HepG2 (cell line): Measurements from ENCODE around the gene TNN. TPM values are rescaled to one million over a fixed set of nuclear protein-coding genes. Genes with fewer than 3 reads are reported as not detected.

Source experiments
- ATAC-seq: fragments of 200-7000 bp; cut with Tn5 transposase; 3 replicates; pipeline ENCODE4 v1.9.1; 2020; ENCODE audit warnings: mild to moderate bottlenecking, moderate library complexity
- BruUV-seq: library from RNA; stranded (reverse); fragments of 400-500 nt; replicated peaks from 2 replicates; lab custom pipeline; 2021; lab: Mats Ljungman, UMichigan
- CTCF ChIA-PET: fragments of 300-600 bp; formaldehyde crosslinking; extraction: SDS; loops from one replicate; lab custom pipeline; 2021; ENCODE audit warnings: low total read pairs, inconsistent platforms, low intra/inter-chr PET ratio; lab: Yijun Ruan, JAX
- POLR2A ChIA-PET: fragments of 350-600 bp; sonication (Branson Sonifier 250); formaldehyde crosslinking; loops from one replicate; lab custom pipeline; 2020; ENCODE audit warnings: antibody characterized with exemption, inconsistent platforms; lab: Yijun Ruan, JAX
- DNase-seq: peaks from one replicate; pipeline ENCODE4 v3.0.0-alpha.2; 2015; ENCODE audit warnings: low spot score
- FAIRE-seq: peaks from 3 replicates; lab custom pipeline; 2011; peaks lifted over from hg19 to GRCh38; lab: Jason Lieb, UNC
- H2AFZ ChIP-seq: one replicate; pipeline ENCODE4 v1.6.1; 2011; ENCODE audit warnings: low read length, inconsistent platforms
- H3K27ac ChIP-seq: fragments of 300-600 bp; 3 replicates; pipeline ENCODE4 v1.8.0; 2011; ENCODE audit warnings: mixed run types, mild to moderate bottlenecking, mixed read lengths, low read length, inconsistent platforms; ENCODE audit not compliant: insufficient read depth; ENCODE audit errors: extremely low read length
- H3K27me3 ChIP-seq, 2 experiments: fragments of 200-600 bp in 1 of 2; 2 replicates in 1 of 2; 3 replicates in 1 of 2; pipeline versions ENCODE4 v1.6.0 to v1.8.0; 2011; ENCODE audit warnings: low read length in 2 of 2, mild to moderate bottlenecking in 2 of 2, moderate library complexity in 2 of 2, inconsistent platforms in 1 of 2; ENCODE audit not compliant: insufficient read depth in 2 of 2, control insufficient read depth in 1 of 2
- H3K36me3 ChIP-seq, 2 experiments: fragments of 200-600 bp in 1 of 2; replicated peaks in 1 of 2; 2 replicates in 1 of 2; 3 replicates in 1 of 2; pipeline versions ENCODE4 v1.5.1 to v1.8.0; 2011; ENCODE audit warnings: low read length in 2 of 2, inconsistent platforms in 1 of 2; ENCODE audit not compliant: insufficient read depth in 2 of 2, control insufficient read depth in 1 of 2
- H3K4me1 ChIP-seq: 2 replicates; pipeline ENCODE4 v1.5.1; 2012; ENCODE audit warnings: low read length, inconsistent platforms; ENCODE audit not compliant: insufficient read depth
- H3K4me2 ChIP-seq: 2 replicates; pipeline ENCODE4 v1.6.0; 2011; ENCODE audit warnings: low read depth, low read length, inconsistent platforms
- H3K4me3 ChIP-seq, 3 experiments: fragments of 200-600 bp in 1 of 3; sonication (generic), shearing (Covaris generic) in 1 of 3; replicated peaks in 1 of 3; 2 replicates each; pipeline ENCODE4 v1.5.1; 2011 to 2016; ENCODE audit warnings: low read length in 3 of 3, inconsistent platforms in 2 of 3, low read depth in 2 of 3, mild to moderate bottlenecking in 2 of 3, control low read depth in 1 of 3, mixed read lengths in 1 of 3; ENCODE audit not compliant: insufficient read depth in 1 of 3
- H3K79me2 ChIP-seq: one replicate; pipeline ENCODE4 v1.6.1; 2011; ENCODE audit warnings: low read length, inconsistent platforms; ENCODE audit not compliant: insufficient read depth
- H3K9ac ChIP-seq: 2 replicates; pipeline ENCODE4 v1.6.0; 2011; ENCODE audit warnings: mild to moderate bottlenecking, low read depth, low read length, inconsistent platforms; ENCODE audit not compliant: insufficient read depth
- H3K9me3 ChIP-seq: 2 replicates; pipeline ENCODE4 v1.5.1; 2012; ENCODE audit warnings: mild to moderate bottlenecking, low read length
- H4K20me1 ChIP-seq: 2 replicates; pipeline ENCODE4 v1.6.0; 2011; ENCODE audit warnings: inconsistent platforms, mild to moderate bottlenecking, low read length, moderate library complexity; ENCODE audit not compliant: insufficient read depth
- ATAD3A ChIP-seq: sonication (generic); formaldehyde crosslinking; IDR thresholded peaks from 2 replicates; pipeline ENCODE4 v1.4.0; 2020; ENCODE audit warnings: missing genetic modification reagents
- CBX2 ChIP-seq, 2 experiments: fragments of 200-600 bp in 1 of 2; sonication (generic); formaldehyde crosslinking in 1 of 2; IDR thresholded peaks; 2 replicates each; pipeline versions ENCODE4 v1.7.0 to v1.8.1; 2018 to 2022; ENCODE audit warnings: low read depth in 2 of 2, low read length in 1 of 2, mild to moderate bottlenecking in 1 of 2, missing genetic modification reagents in 1 of 2
- SNAI1 ChIP-seq: sonication (generic); formaldehyde crosslinking; IDR thresholded peaks from 2 replicates; pipeline ENCODE4 v1.5.0; 2020; ENCODE audit warnings: mild to moderate bottlenecking, missing genetic modification reagents, borderline replicate concordance
- ZNF512B ChIP-seq: sonication (generic); formaldehyde crosslinking; IDR thresholded peaks from 2 replicates; pipeline ENCODE4 v1.5.1; 2020; ENCODE audit warnings: missing genetic modification reagents, mild to moderate bottlenecking, borderline replicate concordance
- WGBS: methylation state at CpG from one replicate; pipeline ENCODE4 v1.1.6; 2017; ENCODE audit warnings: low lambda C conversion rate; 5-methylcytosine and 5-hydroxymethylcytosine counted together
- in situ Hi-C: cut with HindIII; loops from 2 replicates; pipeline ENCODE4 v1.10.0; 2017; ENCODE audit warnings: low pct_unique_long_range_greater_than_20kb; ENCODE audit not compliant: extremely low pct_ligation_motif_present
- intact Hi-C: fragments of 100-400 bp; cut with micrococcal nuclease; formaldehyde crosslinking; loops from one replicate; pipeline ENCODE4 v1.10.0; 2022; ENCODE audit not compliant: unreplicated experiment
- polyA plus RNA-seq, 8 experiments: library from polyadenylated mRNA; depleted of rRNA in 3 of 8; stranded (reverse) in 7 of 8; unstranded in 1 of 8; fragments of >200 nt; fragmentation: Illumina TruSeq in 4 of 8; extraction: Trizol in 4 of 8; gene quantifications; 2 replicates each; pipeline versions ENCODE4 v1.2.1 to v1.2.3, GENCODE V29; 2011 to 2016; ENCODE audit warnings: low read depth in 4 of 8, missing spikeins in 1 of 8, mixed read lengths in 1 of 8; ENCODE audit not compliant: insufficient read depth in 1 of 8
- total RNA-seq, 5 experiments: library from RNA; depleted of rRNA; stranded (reverse); fragments of >200 nt; fragmentation: Illumina TruSeq; extraction: Trizol; gene quantifications; 2 replicates each; pipeline ENCODE4 v1.2.3, GENCODE V29; 2016; ENCODE audit warnings: low read depth in 1 of 5
- TF ChIP-seq, protein P1 (sequence below): sonication (generic); formaldehyde crosslinking; IDR thresholded peaks from 2 replicates; pipeline ENCODE4 v1.9.0; 2021; ENCODE audit warnings: missing genetic modification reagents, borderline replicate concordance
- TF ChIP-seq, protein P2 (sequence below): sonication (generic); formaldehyde crosslinking; IDR thresholded peaks from 2 replicates; pipeline ENCODE4 v1.9.0; 2022; ENCODE audit warnings: missing genetic modification reagents, mild to moderate bottlenecking, borderline replicate concordance

TNN gene
- total and polyA plus RNA-seq, 2 of the 13 experiments (the other 11 are each of a cell fraction or from before 2014, with no cell fraction given) = not detected

DNA sequence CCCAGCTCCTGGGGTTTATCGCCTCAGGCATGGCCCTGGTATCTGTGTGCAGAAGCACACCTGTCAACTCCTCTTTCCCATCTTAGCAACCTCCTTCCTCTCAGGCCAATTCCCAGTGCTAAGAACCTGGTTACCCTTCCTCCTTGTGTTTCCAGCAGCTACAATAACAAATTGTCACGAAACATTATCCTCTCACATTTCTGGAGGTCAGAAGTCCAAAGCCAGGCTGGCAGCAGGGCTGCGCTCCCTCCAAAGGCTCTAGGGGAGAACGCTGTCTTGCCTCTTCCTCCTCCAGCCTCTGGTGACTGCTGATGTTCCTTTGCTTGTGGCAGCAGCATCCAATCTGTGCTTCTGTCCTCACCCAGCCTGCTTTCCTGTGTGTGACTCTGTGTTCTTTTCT is 33.7 kb upstream of the TNN start:
- FAIRE-seq (no peak), DNase-seq (no peak), ATAC-seq (no peak)
- Histone ChIP-seq H2AFZ (no peak overlapping the region), H3K4me3 (no peak overlapping the region), H3K4me2 (no peak overlapping the region), H4K20me1 (no peaks in the 10 kb centered on the region), H3K9ac (no peak overlapping the region), H3K79me2 (no peaks in the 10 kb centered on the region), H3K27me3 (no peaks in the 10 kb centered on the region; a peak in 1 of 5 replicates), H3K36me3 (no peaks in the 10 kb centered on the region), H3K4me1 (peaks cover 11% of the 10 kb centered on the region), H3K27ac (no peak overlapping the region), H3K9me3 (no peaks in the 10 kb centered on the region)
- ChIA-PET CTCF (no interaction called here), POLR2A (no interaction called here)
- BruUV-seq = no TSS peak
- in situ Hi-C loops = no loop called here
- intact Hi-C loops = no loop called here
- WGBS = 51% methylated on average over 4 of the region's 4 CpGs
- TF ChIP-seq, protein P1, sequence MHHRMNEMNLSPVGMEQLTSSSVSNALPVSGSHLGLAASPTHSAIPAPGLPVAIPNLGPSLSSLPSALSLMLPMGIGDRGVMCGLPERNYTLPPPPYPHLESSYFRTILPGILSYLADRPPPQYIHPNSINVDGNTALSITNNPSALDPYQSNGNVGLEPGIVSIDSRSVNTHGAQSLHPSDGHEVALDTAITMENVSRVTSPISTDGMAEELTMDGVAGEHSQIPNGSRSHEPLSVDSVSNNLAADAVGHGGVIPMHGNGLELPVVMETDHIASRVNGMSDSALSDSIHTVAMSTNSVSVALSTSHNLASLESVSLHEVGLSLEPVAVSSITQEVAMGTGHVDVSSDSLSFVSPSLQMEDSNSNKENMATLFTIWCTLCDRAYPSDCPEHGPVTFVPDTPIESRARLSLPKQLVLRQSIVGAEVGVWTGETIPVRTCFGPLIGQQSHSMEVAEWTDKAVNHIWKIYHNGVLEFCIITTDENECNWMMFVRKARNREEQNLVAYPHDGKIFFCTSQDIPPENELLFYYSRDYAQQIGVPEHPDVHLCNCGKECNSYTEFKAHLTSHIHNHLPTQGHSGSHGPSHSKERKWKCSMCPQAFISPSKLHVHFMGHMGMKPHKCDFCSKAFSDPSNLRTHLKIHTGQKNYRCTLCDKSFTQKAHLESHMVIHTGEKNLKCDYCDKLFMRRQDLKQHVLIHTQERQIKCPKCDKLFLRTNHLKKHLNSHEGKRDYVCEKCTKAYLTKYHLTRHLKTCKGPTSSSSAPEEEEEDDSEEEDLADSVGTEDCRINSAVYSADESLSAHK (CRISPR knock-in tag) = no peak
- TF ChIP-seq ZNF512B (no peak), SNAI1 (CRISPR knock-in tag) (no peak), CBX2 (IDR thresholded peaks at IDR 0.05; ENCODE audit: low read depth, low read length) (no peak), CBX2 (CRISPR knock-in tag; IDR thresholded peaks at IDR 0.05; ENCODE audit: low read depth) (no peak), ATAD3A (no peak)
- TF ChIP-seq, protein P2, sequence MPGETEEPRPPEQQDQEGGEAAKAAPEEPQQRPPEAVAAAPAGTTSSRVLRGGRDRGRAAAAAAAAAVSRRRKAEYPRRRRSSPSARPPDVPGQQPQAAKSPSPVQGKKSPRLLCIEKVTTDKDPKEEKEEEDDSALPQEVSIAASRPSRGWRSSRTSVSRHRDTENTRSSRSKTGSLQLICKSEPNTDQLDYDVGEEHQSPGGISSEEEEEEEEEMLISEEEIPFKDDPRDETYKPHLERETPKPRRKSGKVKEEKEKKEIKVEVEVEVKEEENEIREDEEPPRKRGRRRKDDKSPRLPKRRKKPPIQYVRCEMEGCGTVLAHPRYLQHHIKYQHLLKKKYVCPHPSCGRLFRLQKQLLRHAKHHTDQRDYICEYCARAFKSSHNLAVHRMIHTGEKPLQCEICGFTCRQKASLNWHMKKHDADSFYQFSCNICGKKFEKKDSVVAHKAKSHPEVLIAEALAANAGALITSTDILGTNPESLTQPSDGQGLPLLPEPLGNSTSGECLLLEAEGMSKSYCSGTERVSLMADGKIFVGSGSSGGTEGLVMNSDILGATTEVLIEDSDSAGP (CRISPR knock-in tag) = no peak
